HepG2 (cell line): ENCODE results near the gene TIRAP. TPM values are rescaled to one million over a fixed set of nuclear protein-coding genes. Genes with fewer than 3 reads are reported as not detected.

Experiments used
- ATAC-seq: fragments of 200-7000 bp; cut with Tn5 transposase; 3 replicates; pipeline ENCODE4 v1.9.1; 2020; ENCODE audit warnings: mild to moderate bottlenecking, moderate library complexity
- BruUV-seq: library from RNA; stranded (reverse); fragments of 400-500 nt; replicated peaks from 2 replicates; lab custom pipeline; 2021; lab: Mats Ljungman, UMichigan
- CTCF ChIA-PET: fragments of 300-600 bp; formaldehyde crosslinking; extraction: SDS; loops from one replicate; lab custom pipeline; 2021; ENCODE audit warnings: low total read pairs, inconsistent platforms, low intra/inter-chr PET ratio; lab: Yijun Ruan, JAX
- POLR2A ChIA-PET: fragments of 350-600 bp; sonication (Branson Sonifier 250); formaldehyde crosslinking; loops from one replicate; lab custom pipeline; 2020; ENCODE audit warnings: antibody characterized with exemption, inconsistent platforms; lab: Yijun Ruan, JAX
- DNase-seq: peaks from one replicate; pipeline ENCODE4 v3.0.0-alpha.2; 2015; ENCODE audit warnings: low spot score
- FAIRE-seq: peaks from 3 replicates; lab custom pipeline; 2011; peaks lifted over from hg19 to GRCh38; lab: Jason Lieb, UNC
- H2AFZ ChIP-seq: one replicate; pipeline ENCODE4 v1.6.1; 2011; ENCODE audit warnings: low read length, inconsistent platforms
- H3K27ac ChIP-seq: fragments of 300-600 bp; 3 replicates; pipeline ENCODE4 v1.8.0; 2011; ENCODE audit warnings: mixed run types, mild to moderate bottlenecking, mixed read lengths, low read length, inconsistent platforms; ENCODE audit not compliant: insufficient read depth; ENCODE audit errors: extremely low read length
- H3K27me3 ChIP-seq, 2 experiments: fragments of 200-600 bp in 1 of 2; 2 replicates in 1 of 2; 3 replicates in 1 of 2; pipeline versions ENCODE4 v1.6.0 to v1.8.0; 2011; ENCODE audit warnings: low read length in 2 of 2, mild to moderate bottlenecking in 2 of 2, moderate library complexity in 2 of 2, inconsistent platforms in 1 of 2; ENCODE audit not compliant: insufficient read depth in 2 of 2, control insufficient read depth in 1 of 2
- H3K36me3 ChIP-seq, 2 experiments: fragments of 200-600 bp in 1 of 2; replicated peaks in 1 of 2; 2 replicates in 1 of 2; 3 replicates in 1 of 2; pipeline versions ENCODE4 v1.5.1 to v1.8.0; 2011; ENCODE audit warnings: low read length in 2 of 2, inconsistent platforms in 1 of 2; ENCODE audit not compliant: insufficient read depth in 2 of 2, control insufficient read depth in 1 of 2
- H3K4me1 ChIP-seq: 2 replicates; pipeline ENCODE4 v1.5.1; 2012; ENCODE audit warnings: low read length, inconsistent platforms; ENCODE audit not compliant: insufficient read depth
- H3K4me2 ChIP-seq: 2 replicates; pipeline ENCODE4 v1.6.0; 2011; ENCODE audit warnings: low read depth, low read length, inconsistent platforms
- H3K4me3 ChIP-seq, 3 experiments: fragments of 200-600 bp in 1 of 3; sonication (generic), shearing (Covaris generic) in 1 of 3; replicated peaks in 1 of 3; 2 replicates each; pipeline ENCODE4 v1.5.1; 2011 to 2016; ENCODE audit warnings: low read length in 3 of 3, inconsistent platforms in 2 of 3, low read depth in 2 of 3, mild to moderate bottlenecking in 2 of 3, control low read depth in 1 of 3, mixed read lengths in 1 of 3; ENCODE audit not compliant: insufficient read depth in 1 of 3
- H3K79me2 ChIP-seq: one replicate; pipeline ENCODE4 v1.6.1; 2011; ENCODE audit warnings: low read length, inconsistent platforms; ENCODE audit not compliant: insufficient read depth
- H3K9ac ChIP-seq: 2 replicates; pipeline ENCODE4 v1.6.0; 2011; ENCODE audit warnings: mild to moderate bottlenecking, low read depth, low read length, inconsistent platforms; ENCODE audit not compliant: insufficient read depth
- H3K9me3 ChIP-seq: 2 replicates; pipeline ENCODE4 v1.5.1; 2012; ENCODE audit warnings: mild to moderate bottlenecking, low read length
- H4K20me1 ChIP-seq: 2 replicates; pipeline ENCODE4 v1.6.0; 2011; ENCODE audit warnings: inconsistent platforms, mild to moderate bottlenecking, low read length, moderate library complexity; ENCODE audit not compliant: insufficient read depth
- AHDC1 ChIP-seq: sonication (generic); formaldehyde crosslinking; IDR thresholded peaks from 2 replicates; pipeline ENCODE4 v1.5.1; 2020; ENCODE audit warnings: mild to moderate bottlenecking, missing genetic modification reagents, borderline replicate concordance
- ATM ChIP-seq: fragments of 450-650 bp; IDR thresholded peaks from 2 replicates; pipeline ENCODE4 v1.7.1; 2017; ENCODE audit warnings: mild to moderate bottlenecking, borderline replicate concordance
- CEBPG ChIP-seq: IDR thresholded peaks from 2 replicates; pipeline ENCODE4 v1.6.1; 2016
- FUBP1 ChIP-seq: sonication (generic); formaldehyde crosslinking; IDR thresholded peaks from 2 replicates; pipeline ENCODE4 v1.5.1; 2020; ENCODE audit warnings: missing genetic modification reagents, mild to moderate bottlenecking, borderline replicate concordance
- MATR3 ChIP-seq: sonication (generic); formaldehyde crosslinking; IDR thresholded peaks from 2 replicates; pipeline ENCODE4 v1.4.0; 2020; ENCODE audit warnings: missing genetic modification reagents
- MTERF4 ChIP-seq: sonication (generic); formaldehyde crosslinking; IDR thresholded peaks from 2 replicates; pipeline ENCODE4 v1.8.0; 2023; ENCODE audit warnings: mild to moderate bottlenecking, missing genetic modification reagents
- SP4 ChIP-seq: sonication (generic); formaldehyde crosslinking; IDR thresholded peaks from 2 replicates; pipeline ENCODE4 v1.8.1; 2023; ENCODE audit warnings: mild to moderate bottlenecking, missing genetic modification reagents
- SRSF4 ChIP-seq: fragments of 200-400 bp; formaldehyde crosslinking; IDR thresholded peaks from one replicate; pipeline ENCODE4 v1.6.1; 2018; ENCODE audit warnings: mild to moderate bottlenecking, low read depth, low read length, moderate library complexity; ENCODE audit not compliant: poor library complexity, severe bottlenecking
- TBL1XR1 ChIP-seq: fragments of 150-350 bp; IDR thresholded peaks from 2 replicates; pipeline ENCODE4 v1.6.1; 2014; ENCODE audit warnings: borderline replicate concordance, low read length; ENCODE audit not compliant: partially characterized antibody
- ZNF138 ChIP-seq: sonication (generic); formaldehyde crosslinking; IDR thresholded peaks from 2 replicates; pipeline ENCODE4 v1.5.0; 2020; ENCODE audit warnings: mild to moderate bottlenecking, low read depth, missing genetic modification reagents
- ZNF281 ChIP-seq: sonication (generic); formaldehyde crosslinking; IDR thresholded peaks from 2 replicates; pipeline ENCODE4 v1.4.0; 2020; ENCODE audit warnings: missing genetic modification reagents, borderline replicate concordance
- WGBS: methylation state at CpG from one replicate; pipeline ENCODE4 v1.1.6; 2017; ENCODE audit warnings: low lambda C conversion rate; 5-methylcytosine and 5-hydroxymethylcytosine counted together
- in situ Hi-C: cut with HindIII; loops from 2 replicates; pipeline ENCODE4 v1.10.0; 2017; ENCODE audit warnings: low pct_unique_long_range_greater_than_20kb; ENCODE audit not compliant: extremely low pct_ligation_motif_present
- intact Hi-C: fragments of 100-400 bp; cut with micrococcal nuclease; formaldehyde crosslinking; loops from one replicate; pipeline ENCODE4 v1.10.0; 2022; ENCODE audit not compliant: unreplicated experiment
- polyA plus RNA-seq, 8 experiments: library from polyadenylated mRNA; depleted of rRNA in 3 of 8; stranded (reverse) in 7 of 8; unstranded in 1 of 8; fragments of >200 nt; fragmentation: Illumina TruSeq in 4 of 8; extraction: Trizol in 4 of 8; gene quantifications; 2 replicates each; pipeline versions ENCODE4 v1.2.1 to v1.2.3, GENCODE V29; 2011 to 2016; ENCODE audit warnings: low read depth in 4 of 8, missing spikeins in 1 of 8, mixed read lengths in 1 of 8; ENCODE audit not compliant: insufficient read depth in 1 of 8
- total RNA-seq, 5 experiments: library from RNA; depleted of rRNA; stranded (reverse); fragments of >200 nt; fragmentation: Illumina TruSeq; extraction: Trizol; gene quantifications; 2 replicates each; pipeline ENCODE4 v1.2.3, GENCODE V29; 2016; ENCODE audit warnings: low read depth in 1 of 5

The TIRAP gene
- total and polyA plus RNA-seq, 2 of the 13 experiments (the other 11 are each of a cell fraction or from before 2014, with no cell fraction given): 5.4 to 5.7 TPM

GRCh38 chr11:126328938-126329643 is 46.2 kb downstream of the TIRAP start:
- Histone ChIP-seq H3K4me1 (peaks cover 21% of the 10 kb centered on the region), H4K20me1 (no peaks in the 10 kb centered on the region), H3K4me2 (no peak overlapping the region), H3K27ac (no peak overlapping the region), H3K27me3 (no peaks in the 10 kb centered on the region), H3K9ac (no peak overlapping the region), H3K9me3 (no peaks in the 10 kb centered on the region), H3K36me3 (peaks cover 4 to 14% of the 10 kb centered on the region in 2 experiments; a peak in 3 of 5 replicates), H3K79me2 (no peaks in the 10 kb centered on the region), H3K4me3 (no peak overlapping the region), H2AFZ (no peak overlapping the region)
- intact Hi-C loops (no loop called here), in situ Hi-C loops (no loop called here)
- BruUV-seq: no TSS peak
- no peak for FAIRE-seq
- ATAC-seq: no peak
- CTCF ChIA-PET: no interaction called here
- no peak for DNase-seq
- WGBS: 85% methylated on average over 7 of the region's 9 CpGs
- POLR2A ChIA-PET: no interaction called here
- TF ChIP-seq ATM (no peak), MTERF4 (CRISPR knock-in tag) (no peak), ZNF281 (no peak), AHDC1 (no peak), FUBP1 (no peak), CEBPG (no peak), SRSF4 (no peak), TBL1XR1 (no peak), ZNF138 (CRISPR knock-in tag) (no peak), SP4 (CRISPR knock-in tag) (no peak), MATR3 (no peak)
